Astrocyte of the spinal cord (primary cell): ENCODE data around the gene DDIT4.
A peak's percentile ranks its signal among the peaks of the same experiment; 100 is the strongest.
"Not testable (repeated sequence)": the region's sequence is repeated elsewhere in the genome, so short reads cannot be mapped to it uniquely, and the experiment has no call there.

ENCODE experiments used
- DNase-seq: peaks from one replicate; pipeline ENCODE4 v3.0.0; 2011; ENCODE audit warnings: low read depth, low spot score
- H3K4me3 ChIP-seq: 2 replicates; pipeline ENCODE4 v1.5.1; 2011; ENCODE audit warnings: low read depth, mild to moderate bottlenecking, low read length, moderate library complexity
- in situ Hi-C: cut with HindIII; loops from 2 replicates; pipeline ENCODE4 v1.10.0; 2017; ENCODE audit warnings: low sequenced_read_pairs
- TF ChIP-seq, protein P1 (sequence below): IDR thresholded peaks from 2 replicates; pipeline ENCODE4 v1.5.1; 2012; ENCODE audit warnings: low read depth, mild to moderate bottlenecking, low read length, inconsistent platforms

Gene DDIT4, protein sequence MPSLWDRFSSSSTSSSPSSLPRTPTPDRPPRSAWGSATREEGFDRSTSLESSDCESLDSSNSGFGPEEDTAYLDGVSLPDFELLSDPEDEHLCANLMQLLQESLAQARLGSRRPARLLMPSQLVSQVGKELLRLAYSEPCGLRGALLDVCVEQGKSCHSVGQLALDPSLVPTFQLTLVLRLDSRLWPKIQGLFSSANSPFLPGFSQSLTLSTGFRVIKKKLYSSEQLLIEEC

DNA sequence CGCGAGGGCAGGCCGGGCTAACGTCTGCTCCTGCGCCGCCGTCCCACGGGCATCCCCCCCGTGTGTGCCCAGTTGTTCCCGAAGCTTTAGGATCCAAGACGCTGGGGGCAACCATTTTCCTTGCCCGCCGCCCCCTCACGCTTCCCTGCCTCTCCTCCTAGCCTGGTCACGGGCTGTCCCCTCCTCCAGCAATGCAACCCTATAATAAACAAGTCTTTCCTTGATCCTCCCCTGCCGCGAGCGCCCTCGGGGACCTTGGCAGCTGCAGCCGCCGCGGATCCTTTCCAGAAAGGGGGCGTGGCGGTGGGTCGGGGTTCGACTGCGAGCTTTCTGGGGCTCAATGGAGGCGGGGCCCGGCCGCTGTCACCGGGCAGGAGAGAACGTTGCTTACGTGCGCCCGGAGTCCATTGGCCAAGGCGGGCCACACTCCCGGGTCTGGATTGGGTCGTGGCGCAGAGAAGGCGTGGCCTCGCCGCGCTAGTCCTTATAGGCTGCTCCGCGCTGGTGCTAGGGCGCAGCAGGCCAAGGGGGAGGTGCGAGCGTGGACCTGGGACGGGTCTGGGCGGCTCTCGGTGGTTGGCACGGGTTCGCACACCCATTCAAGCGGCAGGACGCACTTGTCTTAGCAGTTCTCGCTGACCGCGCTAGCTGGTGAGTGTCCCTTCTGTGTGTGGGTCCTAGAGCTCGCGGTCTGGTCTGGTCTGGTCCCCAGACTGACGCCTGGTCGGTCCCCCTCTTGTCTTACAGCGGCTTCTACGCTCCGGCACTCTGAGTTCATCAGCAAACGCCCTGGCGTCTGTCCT lies at the start of gene DDIT4:
DDIT4 (plus strand) TSS at position 515 of the 803 bp plus-strand sequence. CDS start 293 bp downstream, outside the sequence.
- TF ChIP-seq, protein P1, sequence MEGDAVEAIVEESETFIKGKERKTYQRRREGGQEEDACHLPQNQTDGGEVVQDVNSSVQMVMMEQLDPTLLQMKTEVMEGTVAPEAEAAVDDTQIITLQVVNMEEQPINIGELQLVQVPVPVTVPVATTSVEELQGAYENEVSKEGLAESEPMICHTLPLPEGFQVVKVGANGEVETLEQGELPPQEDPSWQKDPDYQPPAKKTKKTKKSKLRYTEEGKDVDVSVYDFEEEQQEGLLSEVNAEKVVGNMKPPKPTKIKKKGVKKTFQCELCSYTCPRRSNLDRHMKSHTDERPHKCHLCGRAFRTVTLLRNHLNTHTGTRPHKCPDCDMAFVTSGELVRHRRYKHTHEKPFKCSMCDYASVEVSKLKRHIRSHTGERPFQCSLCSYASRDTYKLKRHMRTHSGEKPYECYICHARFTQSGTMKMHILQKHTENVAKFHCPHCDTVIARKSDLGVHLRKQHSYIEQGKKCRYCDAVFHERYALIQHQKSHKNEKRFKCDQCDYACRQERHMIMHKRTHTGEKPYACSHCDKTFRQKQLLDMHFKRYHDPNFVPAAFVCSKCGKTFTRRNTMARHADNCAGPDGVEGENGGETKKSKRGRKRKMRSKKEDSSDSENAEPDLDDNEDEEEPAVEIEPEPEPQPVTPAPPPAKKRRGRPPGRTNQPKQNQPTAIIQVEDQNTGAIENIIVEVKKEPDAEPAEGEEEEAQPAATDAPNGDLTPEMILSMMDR, result no peak
- peak within 1 kb of the TSS; percentile 96 for H3K4me3 ChIP-seq
- peak; percentile 100 for DNase-seq
- in situ Hi-C loops, result no loop called here

DNA sequence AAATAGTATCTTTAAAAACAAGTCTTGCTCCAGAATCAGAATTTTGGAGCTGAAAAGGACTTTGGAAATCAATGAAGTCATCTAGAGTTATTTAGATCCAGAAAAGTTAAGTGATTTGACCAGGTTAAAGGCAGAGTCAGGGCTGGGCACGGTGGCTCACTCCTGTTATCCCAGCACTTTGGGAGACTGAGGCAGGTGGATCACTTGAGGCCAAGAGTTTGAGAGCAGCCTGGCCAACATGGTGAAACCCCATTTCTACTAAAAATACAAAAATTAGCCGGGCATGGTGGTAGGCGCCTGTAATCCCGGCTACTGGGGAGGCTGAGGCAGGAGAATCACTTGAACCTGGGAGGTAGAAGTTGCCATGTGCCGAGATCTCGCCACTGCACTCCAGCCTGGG lies 49.5 kb upstream of the DDIT4 start:
- not testable (repeated sequence) for H3K4me3 ChIP-seq

DNA sequence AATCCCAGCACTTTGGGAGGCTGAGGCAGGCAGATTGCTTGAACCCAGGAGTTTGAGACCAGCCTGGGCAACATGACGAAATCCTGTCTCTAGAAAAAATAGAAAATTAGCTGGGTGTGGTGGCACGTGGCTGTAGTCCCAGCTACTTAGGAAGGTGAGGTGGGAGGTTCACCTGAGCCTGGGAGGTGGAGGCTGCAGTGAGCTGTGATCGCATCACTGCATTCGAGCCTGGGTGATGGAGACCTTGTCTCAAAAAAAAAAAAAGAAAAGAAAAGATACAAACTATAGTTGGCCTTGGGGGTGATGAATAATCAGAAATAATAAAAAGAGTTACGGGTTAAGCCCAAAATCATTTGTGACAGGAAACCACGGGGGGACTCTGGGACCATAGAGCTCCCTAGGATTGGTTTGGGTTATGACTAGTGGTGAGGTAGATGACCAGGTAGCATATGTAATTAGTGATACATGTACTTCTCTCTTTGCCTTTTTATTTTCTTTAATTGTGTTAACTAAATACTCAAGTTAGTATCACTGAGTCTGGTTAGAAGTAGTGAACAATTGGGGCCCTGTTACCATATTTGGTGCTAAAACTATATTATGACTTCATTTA lies 47.2 kb upstream of the DDIT4 start:
- in situ Hi-C loops, result no loop called here
- H3K4me3 ChIP-seq, result no peak overlapping the region
- TF ChIP-seq, protein P1, result no peak
- DNase-seq, result no peak

More for the DNA sequence above, 49.5 kb upstream of the DDIT4 start:
- in situ Hi-C loops, DNase-seq: not testable (repeated sequence)

DNA sequence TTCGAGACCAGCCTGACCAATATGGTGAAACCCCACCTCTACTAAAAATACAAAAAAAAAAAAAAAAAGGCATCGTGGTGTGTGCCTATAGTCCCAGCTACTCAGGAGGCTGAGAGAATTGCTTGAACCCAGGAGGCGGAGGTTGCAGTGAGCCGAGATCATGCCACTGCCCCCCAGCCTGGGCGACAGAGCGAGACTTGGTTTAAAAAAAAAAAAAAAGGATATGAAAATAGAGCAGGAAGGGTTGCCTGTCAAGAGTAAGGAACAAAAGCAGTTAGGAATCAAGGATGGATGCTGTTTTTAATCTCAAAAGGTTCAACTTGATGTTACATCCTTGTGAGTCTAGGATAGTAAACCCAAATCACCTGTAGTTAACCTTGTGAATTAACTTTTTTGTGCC lies 45.9 kb upstream of the DDIT4 start:
- TF ChIP-seq, protein P1, result no peak
- in situ Hi-C loops, result no loop called here
- no peak for DNase-seq
- no peak overlapping the region for H3K4me3 ChIP-seq

DNA sequence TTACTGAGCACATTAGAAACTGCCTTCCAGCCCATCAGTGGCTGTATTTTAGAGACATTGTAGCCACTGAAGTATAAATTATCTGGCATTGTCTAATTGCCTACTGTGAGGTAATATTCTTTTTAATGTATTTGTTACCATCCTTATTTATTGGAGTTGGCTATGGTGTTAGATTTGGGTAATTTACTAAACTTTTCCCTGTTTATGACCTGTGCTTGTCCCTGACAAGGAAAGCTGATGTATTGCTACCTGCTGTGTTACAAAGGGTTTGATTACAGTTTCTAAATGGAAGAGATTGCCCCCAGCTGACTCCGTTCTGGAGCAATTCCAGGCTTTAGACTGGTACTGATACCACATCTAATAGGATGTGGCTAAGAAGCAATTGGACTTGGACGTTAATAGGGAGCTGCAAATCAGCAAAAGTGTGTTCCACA lies 45.4 kb upstream of the DDIT4 start:
- in situ Hi-C loops, result no loop called here
- DNase-seq, result no peak
- H3K4me3 ChIP-seq, result no peak overlapping the region
- TF ChIP-seq, protein P1, result no peak

DNA sequence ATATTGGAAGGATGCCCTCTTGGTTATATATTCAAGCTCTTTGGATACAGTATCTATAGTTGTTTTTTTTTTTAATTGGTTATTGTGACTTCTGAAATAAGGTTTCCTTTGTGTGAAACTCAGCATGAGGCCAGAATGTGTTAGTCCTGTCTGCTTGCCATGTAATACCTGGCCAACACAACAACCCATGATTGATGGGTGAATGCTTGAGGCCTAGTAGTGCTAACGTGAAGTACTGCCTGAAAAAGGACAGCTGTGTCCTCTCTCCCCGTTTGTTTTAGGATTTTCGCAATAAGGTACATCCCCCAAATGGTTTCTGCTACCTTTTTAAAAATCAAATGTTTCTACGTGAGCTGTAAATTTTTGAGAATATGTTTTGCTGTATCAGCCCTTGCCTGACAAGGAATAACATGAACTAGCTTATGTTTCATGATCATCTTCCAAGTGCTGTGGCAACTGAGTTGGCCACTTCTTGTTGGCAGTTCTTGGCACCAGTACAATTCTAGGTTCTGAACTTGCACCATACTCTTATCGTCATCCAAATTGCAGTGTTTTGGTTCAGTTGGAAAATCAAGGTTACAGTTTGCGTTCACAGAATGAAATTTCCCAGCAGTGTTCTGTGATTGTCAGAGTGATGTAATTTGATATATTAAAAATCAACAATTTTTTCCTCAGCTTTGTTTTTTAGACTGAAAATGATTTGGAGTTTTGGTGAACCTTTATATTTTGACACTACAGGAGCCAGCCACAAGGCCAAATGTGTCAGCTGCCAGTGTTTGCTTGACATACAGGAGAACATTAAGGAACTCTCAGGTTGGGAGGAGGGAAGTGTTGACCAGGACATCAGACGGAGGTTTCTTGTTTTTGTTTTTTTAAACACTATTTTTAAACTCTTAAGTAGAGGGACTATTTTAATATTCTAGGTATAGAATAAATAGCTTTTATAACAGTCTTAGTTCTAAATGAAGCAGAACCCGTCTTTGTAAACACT lies 44.2 kb upstream of the DDIT4 start:
- TF ChIP-seq, protein P1, result no peak
- DNase-seq, result peak; percentile 47
- no peak overlapping the region for H3K4me3 ChIP-seq
- in situ Hi-C loops, result no loop called here
